ACC112 (cell line): ENCODE results near the gene ANKRD50.

Experiments used
- H2AFZ ChIP-seq: fragments of 200-600 bp; sonication (generic); one replicate; pipeline ENCODE4 v1.6.0; 2017; ENCODE audit warnings: antibody characterized with exemption, low read length; ENCODE audit not compliant: unreplicated experiment
- H3K27ac ChIP-seq: fragments of 200-600 bp; sonication (generic); 2 replicates; pipeline ENCODE4 v1.5.1; 2014; ENCODE audit warnings: low read depth, mild to moderate bottlenecking, antibody characterized with exemption, low read length, moderate library complexity
- H3K27me3 ChIP-seq: fragments of 200-600 bp; sonication (generic); 2 replicates; pipeline ENCODE4 v1.6.1; 2014; ENCODE audit warnings: mild to moderate bottlenecking, antibody characterized with exemption, low read length, moderate library complexity, mixed read lengths; ENCODE audit not compliant: insufficient read depth
- H3K36me3 ChIP-seq: fragments of 200-600 bp; sonication (generic); 2 replicates; pipeline ENCODE4 v1.6.1; 2016; ENCODE audit warnings: mild to moderate bottlenecking, antibody characterized with exemption, low read length, moderate library complexity, mixed read lengths; ENCODE audit not compliant: insufficient read depth
- H3K4me1 ChIP-seq: fragments of 200-600 bp; sonication (generic); one replicate; pipeline ENCODE4 v1.6.1; 2016; ENCODE audit warnings: low read length, mixed read lengths; ENCODE audit not compliant: insufficient read depth, unreplicated experiment, control insufficient read depth
- H3K4me3 ChIP-seq: fragments of 200-600 bp; sonication (generic); 2 replicates; pipeline ENCODE4 v1.5.1; 2014; ENCODE audit warnings: mild to moderate bottlenecking, low read depth, low read length
- H3K79me2 ChIP-seq: fragments of 200-600 bp; sonication (generic); one replicate; pipeline ENCODE4 v1.6.0; 2016; ENCODE audit warnings: low read length; ENCODE audit not compliant: control insufficient read depth, unreplicated experiment, insufficient read depth

The ANKRD50 gene, protein sequence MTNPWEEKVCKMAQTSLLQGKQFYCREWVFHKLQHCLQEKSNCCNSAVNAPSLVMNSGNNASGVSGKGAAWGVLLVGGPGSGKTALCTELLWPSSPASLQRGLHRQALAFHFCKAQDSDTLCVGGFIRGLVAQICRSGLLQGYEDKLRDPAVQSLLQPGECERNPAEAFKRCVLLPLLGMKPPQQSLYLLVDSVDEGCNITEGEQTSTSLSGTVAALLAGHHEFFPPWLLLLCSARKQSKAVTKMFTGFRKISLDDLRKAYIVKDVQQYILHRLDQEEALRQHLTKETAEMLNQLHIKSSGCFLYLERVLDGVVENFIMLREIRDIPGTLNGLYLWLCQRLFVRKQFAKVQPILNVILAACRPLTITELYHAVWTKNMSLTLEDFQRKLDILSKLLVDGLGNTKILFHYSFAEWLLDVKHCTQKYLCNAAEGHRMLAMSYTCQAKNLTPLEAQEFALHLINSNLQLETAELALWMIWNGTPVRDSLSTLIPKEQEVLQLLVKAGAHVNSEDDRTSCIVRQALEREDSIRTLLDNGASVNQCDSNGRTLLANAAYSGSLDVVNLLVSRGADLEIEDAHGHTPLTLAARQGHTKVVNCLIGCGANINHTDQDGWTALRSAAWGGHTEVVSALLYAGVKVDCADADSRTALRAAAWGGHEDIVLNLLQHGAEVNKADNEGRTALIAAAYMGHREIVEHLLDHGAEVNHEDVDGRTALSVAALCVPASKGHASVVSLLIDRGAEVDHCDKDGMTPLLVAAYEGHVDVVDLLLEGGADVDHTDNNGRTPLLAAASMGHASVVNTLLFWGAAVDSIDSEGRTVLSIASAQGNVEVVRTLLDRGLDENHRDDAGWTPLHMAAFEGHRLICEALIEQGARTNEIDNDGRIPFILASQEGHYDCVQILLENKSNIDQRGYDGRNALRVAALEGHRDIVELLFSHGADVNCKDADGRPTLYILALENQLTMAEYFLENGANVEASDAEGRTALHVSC (N-terminal part only)

DNA sequence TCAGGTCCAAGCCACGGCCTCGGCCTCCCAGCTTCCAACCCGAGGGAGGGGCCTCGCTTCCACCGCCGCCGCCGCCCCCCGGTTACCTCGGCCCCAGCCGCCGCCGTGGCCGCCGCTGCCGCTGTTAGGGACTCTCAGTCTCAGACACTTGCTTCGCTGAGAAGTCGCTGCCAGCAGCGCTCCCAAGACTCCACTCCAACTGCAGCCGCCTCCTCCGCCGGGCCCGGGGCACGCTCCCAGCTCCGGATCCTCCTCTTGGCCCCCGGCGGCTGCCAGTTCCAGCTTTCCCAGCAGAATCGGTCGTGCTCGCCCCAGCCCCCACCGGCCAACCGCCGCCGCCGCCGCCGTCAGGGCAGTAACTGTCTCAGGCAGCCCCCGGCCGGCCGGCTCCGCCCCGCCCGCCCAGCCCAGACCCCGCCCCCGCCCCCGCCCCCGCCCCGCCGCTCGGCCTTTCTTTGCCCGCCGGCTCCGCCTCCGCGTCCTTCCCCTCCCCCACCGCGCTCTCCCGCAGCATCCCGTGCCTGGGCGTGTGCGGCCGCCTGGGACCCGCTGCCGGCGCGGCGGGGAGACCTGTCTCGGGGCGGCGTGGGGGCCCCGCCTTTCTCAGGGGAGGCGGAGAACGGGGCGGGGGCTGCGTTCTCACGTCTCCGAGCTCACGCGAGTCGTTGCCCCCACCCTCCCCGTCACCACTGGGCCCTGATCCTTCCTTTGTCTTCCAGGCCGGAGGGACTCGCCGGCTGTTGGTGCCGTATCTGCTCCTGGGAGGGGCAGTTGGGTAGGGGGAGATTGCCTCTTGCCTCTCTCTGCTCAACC lies at the start of gene ANKRD50:
Gene ANKRD50 (minus strand): TSS at position 361 of the 813 bp plus-strand sequence. CDS start 2,221 bp downstream, outside the sequence.
- Histone ChIP-seq H2AFZ (peak within 1 kb of the TSS; percentile 52), H3K4me3 (peak within 1 kb of the TSS; percentile 82), H3K27ac (peak within 1 kb of the TSS; percentile 89), H3K36me3 (no peaks in the 10 kb centered on the region; the same call in 1 of the 2 replicates), H3K27me3 (no peaks in the 10 kb centered on the region), H3K79me2 (peaks cover 45% of the 10 kb centered on the region), H3K4me1 (peaks cover 14% of the 10 kb centered on the region)

DNA sequence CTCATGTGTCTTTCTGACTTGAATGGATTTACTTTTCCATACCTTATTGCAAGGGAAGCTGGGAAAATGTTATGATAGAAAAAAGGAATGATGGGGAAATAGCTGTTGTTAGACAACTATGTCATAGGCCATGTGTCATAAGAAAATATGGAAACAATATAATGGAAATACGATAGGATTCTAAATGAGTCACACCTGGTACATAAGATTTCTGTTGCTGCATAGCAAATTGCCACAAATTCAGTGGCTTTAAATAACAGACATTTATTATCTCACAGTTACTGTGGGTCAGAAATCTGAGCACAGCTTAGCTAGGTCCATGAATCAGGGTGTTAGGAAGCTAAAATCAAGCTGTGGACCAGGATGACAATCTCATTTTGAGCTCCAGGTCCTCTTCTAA lies 44.6 kb upstream of the ANKRD50 start:
- H3K27ac ChIP-seq: no peak overlapping the region
- H3K79me2 ChIP-seq: no peaks in the 10 kb centered on the region
- H3K36me3 ChIP-seq: no peaks in the 10 kb centered on the region
- H3K4me3 ChIP-seq: no peak overlapping the region
- H2AFZ ChIP-seq: no peak overlapping the region
- H3K4me1 ChIP-seq: peaks cover 4% of the 10 kb centered on the region
- H3K27me3 ChIP-seq: no peaks in the 10 kb centered on the region

DNA sequence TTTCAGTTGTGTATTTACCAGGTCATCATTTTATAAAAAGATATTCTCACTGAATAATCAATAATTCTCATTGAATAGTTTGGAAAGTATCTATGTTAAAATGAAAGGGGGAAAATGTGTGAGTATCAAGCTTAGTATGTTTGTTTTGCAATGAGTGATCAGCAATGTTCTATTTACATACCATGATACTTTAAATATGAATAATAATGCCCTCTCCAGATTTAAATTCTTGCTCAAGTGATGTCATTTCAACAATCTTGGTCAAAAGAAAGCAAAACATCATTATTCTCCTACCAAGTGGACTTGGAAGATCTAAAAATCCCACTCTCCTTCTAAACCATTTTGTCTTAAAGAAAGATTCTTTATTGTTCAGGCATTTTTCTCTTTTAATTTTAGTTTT lies 42.1 kb upstream of the ANKRD50 start:
- Histone ChIP-seq H3K27ac (no peak overlapping the region), H2AFZ (no peak overlapping the region), H3K36me3 (no peaks in the 10 kb centered on the region)

DNA sequence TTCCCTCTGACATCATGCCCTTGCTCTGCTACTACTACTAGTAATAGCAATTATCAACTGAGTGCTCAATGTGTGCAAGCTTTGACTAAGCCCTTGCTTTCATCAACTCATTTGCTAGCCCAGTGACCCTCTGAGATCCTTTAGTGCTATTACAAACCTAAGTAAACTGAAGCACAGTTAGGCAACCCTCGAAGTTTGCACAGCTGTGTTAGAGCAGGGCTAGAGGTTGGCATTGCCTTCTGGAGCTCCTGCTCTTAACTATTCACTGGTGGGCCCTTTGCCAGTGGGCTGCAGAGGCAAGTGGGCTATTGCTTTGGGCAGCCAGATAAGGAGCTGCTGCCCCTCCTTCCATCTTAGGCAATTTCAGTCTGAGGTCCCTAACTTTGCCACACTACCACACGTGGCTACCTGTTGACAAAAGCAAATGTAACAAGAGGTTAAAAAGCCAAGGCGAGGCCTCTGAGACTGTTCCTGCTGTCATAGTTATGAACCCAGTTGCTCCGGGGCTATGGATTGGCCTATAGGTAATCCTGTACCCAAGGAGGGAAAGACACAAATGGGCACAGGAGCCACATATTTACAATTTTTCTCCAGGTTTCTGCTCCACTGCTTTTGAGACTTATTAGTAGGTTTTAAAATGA lies 41.5 kb upstream of the ANKRD50 start:
- no peaks in the 10 kb centered on the region for H3K36me3 ChIP-seq
- H3K79me2 ChIP-seq: no peaks in the 10 kb centered on the region
- no peak overlapping the region for H3K4me3 ChIP-seq
- H3K4me1 ChIP-seq: peaks cover 4% of the 10 kb centered on the region
- H2AFZ ChIP-seq: peak overlapping the region; percentile 43
- H3K27me3 ChIP-seq: no peaks in the 10 kb centered on the region
- no peak overlapping the region for H3K27ac ChIP-seq

More for the DNA sequence above, 42.1 kb upstream of the ANKRD50 start:
- H3K27me3 ChIP-seq: no peaks in the 10 kb centered on the region
- H3K79me2 ChIP-seq: no peaks in the 10 kb centered on the region
- H3K4me1 ChIP-seq: peaks cover 4% of the 10 kb centered on the region
- no peak overlapping the region for H3K4me3 ChIP-seq

DNA sequence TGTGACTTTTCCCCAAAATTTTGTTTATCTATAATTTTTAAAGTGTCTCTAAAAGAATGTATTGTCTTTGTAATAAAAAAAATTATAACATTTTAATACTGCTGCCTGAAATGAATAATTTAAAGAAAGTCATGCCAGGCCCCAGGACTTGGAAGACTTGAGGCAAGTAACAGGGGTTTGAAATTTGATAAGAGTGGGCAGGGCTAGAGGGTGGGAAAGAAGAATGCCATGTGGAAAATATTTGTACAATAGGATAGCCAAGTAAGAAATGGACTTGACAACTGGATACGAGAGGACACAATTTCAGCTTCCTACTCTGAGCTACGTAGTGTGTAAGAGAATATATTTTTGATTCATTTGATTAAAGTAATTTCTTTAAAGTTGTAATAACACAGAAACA lies 36.9 kb upstream of the ANKRD50 start:
- Histone ChIP-seq H2AFZ (no peak overlapping the region), H3K36me3 (no peaks in the 10 kb centered on the region), H3K27ac (no peak overlapping the region), H3K4me3 (no peak overlapping the region), H3K79me2 (no peaks in the 10 kb centered on the region), H3K4me1 (peaks cover 4% of the 10 kb centered on the region), H3K27me3 (no peaks in the 10 kb centered on the region)

DNA sequence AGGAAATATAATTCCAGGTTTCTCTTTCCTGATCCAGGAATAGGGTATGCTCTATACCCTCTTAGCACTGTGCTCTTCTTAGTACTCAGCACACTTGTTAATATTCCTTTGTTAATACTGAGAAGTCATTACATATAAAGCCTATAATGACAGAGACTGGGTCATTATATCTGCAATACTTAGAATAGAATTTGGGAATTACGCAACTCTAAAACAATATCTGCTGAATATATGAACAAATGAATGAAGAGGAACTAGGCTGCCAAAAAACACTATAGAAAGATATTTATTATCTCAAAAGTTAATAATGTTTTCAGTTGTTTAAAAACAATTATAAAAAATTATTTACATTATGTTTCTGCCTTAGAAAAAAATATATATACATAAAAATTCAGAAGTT lies 36.4 kb upstream of the ANKRD50 start:
- Histone ChIP-seq H3K79me2 (no peaks in the 10 kb centered on the region), H3K27me3 (no peaks in the 10 kb centered on the region), H3K27ac (no peak overlapping the region), H3K4me3 (no peak overlapping the region), H3K4me1 (peaks cover 2% of the 10 kb centered on the region), H2AFZ (no peak overlapping the region), H3K36me3 (no peaks in the 10 kb centered on the region)

DNA sequence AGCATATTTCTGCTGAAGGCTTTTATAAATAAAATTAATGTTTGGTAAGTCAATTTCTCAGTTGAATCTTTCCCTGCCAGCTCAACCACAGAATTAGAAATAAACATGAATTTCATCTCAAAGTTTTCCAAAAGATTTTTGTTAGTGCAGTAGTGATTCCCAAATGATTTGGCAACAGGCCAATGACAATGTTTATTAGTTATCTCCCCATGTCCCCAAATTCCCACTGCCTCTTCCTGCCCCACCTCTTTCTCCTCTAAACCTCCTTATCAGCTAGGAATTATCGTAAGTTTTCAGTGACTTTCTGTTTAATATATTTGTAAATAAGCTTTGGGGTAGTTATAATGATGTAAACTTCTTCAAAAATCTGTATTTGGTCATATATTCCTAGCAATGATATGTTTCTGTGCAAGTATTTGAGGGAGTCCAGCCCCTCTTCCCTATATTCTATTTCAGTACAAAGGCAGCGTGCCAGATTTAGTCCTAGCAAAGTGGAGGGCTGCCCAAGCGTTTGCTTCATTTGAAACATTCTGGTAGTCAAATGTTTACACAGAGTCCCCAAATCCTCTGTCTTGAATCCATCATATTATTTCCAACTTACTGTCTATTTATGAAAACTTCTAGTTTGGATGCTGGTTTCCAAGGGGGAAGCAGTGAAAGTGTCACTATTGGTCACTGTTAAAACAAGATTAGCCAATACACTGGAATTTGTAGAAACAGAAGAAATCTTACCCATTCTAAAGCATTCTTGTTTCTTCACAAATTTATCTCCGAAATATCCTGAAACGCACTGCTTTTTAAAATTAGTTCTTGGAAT lies 33.7 kb upstream of the ANKRD50 start:
- Histone ChIP-seq H3K4me3 (peak overlapping the region; percentile 26), H2AFZ (peak overlapping the region; percentile 37), H3K27me3 (no peaks in the 10 kb centered on the region), H3K27ac (no peak overlapping the region), H3K36me3 (no peaks in the 10 kb centered on the region), H3K79me2 (no peaks in the 10 kb centered on the region), H3K4me1 (no peaks in the 10 kb centered on the region)

DNA sequence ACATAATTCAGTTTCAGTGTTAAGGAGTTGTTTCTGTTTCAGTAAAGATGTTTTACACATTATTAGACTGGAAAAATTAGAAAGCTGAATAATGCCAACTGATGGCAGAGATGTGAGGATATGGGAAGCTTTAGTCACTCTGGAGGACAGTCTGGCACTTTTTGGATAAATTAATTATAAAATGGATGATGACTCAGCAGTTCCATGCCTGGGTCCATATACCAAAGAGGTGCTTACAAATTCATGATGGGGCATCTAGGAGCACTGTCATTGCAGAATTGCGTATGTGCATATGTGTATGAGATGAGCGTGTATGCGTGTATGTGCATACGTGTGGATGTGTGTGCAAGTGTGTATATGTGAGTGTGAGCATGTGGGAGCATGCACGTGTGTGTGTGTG lies 31.2 kb upstream of the ANKRD50 start:
- Histone ChIP-seq H3K79me2 (no peaks in the 10 kb centered on the region), H3K4me3 (no peak overlapping the region), H3K27me3 (no peaks in the 10 kb centered on the region), H3K36me3 (no peaks in the 10 kb centered on the region), H2AFZ (no peak overlapping the region), H3K4me1 (no peaks in the 10 kb centered on the region), H3K27ac (no peak overlapping the region)

DNA sequence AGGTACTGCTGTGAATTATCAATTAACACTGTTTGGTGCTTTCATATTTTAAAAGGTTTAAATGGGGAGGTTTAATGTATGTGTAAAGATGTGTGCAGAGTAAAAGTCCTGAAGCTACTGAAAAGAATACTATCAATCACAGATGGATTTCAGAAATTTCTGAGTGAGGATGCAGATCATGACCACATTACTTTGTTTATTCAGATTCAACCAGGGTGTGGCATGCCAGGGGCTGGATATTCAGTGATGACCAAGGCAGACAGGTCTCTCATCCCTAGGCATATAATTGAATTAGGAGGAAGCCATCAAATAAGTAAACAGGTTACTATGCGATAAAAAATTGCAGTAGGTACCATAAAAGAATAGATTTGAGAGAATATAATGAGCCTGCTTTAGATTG lies 28.0 kb upstream of the ANKRD50 start:
- no peak overlapping the region for H2AFZ ChIP-seq
- no peaks in the 10 kb centered on the region for H3K27me3 ChIP-seq
- H3K79me2 ChIP-seq: no peaks in the 10 kb centered on the region
- H3K4me3 ChIP-seq: no peak overlapping the region
- no peak overlapping the region for H3K27ac ChIP-seq
- no peaks in the 10 kb centered on the region for H3K4me1 ChIP-seq
- H3K36me3 ChIP-seq: no peaks in the 10 kb centered on the region
